Stimulated activated CD8-positive, alpha-beta memory T cell treated with anti-CD3 and anti-CD28 coated beads, Interleukin-7, amount 100 ng/mL, for 4 hours (primary cell): ENCODE results near the gene SYTL1.
"Not testable (repeated sequence)": the region's sequence is repeated elsewhere in the genome, so short reads cannot be mapped to it uniquely, and the experiment has no call there.

ENCODE experiments used
- DNase-seq, 2 donors: peaks; one replicate each; pipeline ENCODE4 v3.0.0-alpha.2; 2020; ENCODE audit warnings: low read depth in 2 of 2

Gene SYTL1

GRCh38 chr1:27384797-27385196, 43.0 kb downstream of the SYTL1 start:
- not testable (repeated sequence) for DNase-seq

- DNase-seq: peak; percentile 50 to 58
These were observed 46.6 kb downstream of the SYTL1 start for GRCh38 chr1:27388337-27389005.

GRCh38 chr1:27391511-27392095, 49.8 kb downstream of the SYTL1 start:
- no peak for DNase-seq

- peak; percentile 85 to 89 for DNase-seq
These were observed 50.4 kb downstream of the SYTL1 start, which contains the start of gene GPR3 for GRCh38 chr1:27392096-27392777. TSS of gene GPR3 (plus strand) at chr1:27392622. CDS start at chr1:27393799, 1,177 bp downstream.

GRCh38 chr1:27392778-27393635, 51.2 kb downstream of the SYTL1 start:
- no peak for DNase-seq

GRCh38 chr1:27393641-27394281, 51.9 kb downstream of the SYTL1 start:
- no peak for DNase-seq

- DNase-seq: no peak
These were observed 52.4 kb downstream of the SYTL1 start for GRCh38 chr1:27394282-27394658.

- DNase-seq: no peak
These were observed 53.1 kb downstream of the SYTL1 start for GRCh38 chr1:27394925-27395324.

- DNase-seq: peak; percentile 59 to 63
These were observed 53.8 kb downstream of the SYTL1 start for GRCh38 chr1:27395441-27396195.

GRCh38 chr1:27397110-27397509, 55.3 kb downstream of the SYTL1 start:
- no peak for DNase-seq

GRCh38 chr1:27397749-27398148, 55.9 kb downstream of the SYTL1 start:
- DNase-seq: no peak

GRCh38 chr1:27398405-27399149, 56.8 kb downstream of the SYTL1 start:
- no peak for DNase-seq

GRCh38 chr1:27399251-27400025, 57.6 kb downstream of the SYTL1 start:
- no peak for DNase-seq

GRCh38 chr1:27400082-27400962, 58.5 kb downstream of the SYTL1 start:
- DNase-seq: no peak

GRCh38 chr1:27400963-27401341, 59.1 kb downstream of the SYTL1 start:
- no peak for DNase-seq

- no peak for DNase-seq
These were observed 60.5 kb downstream of the SYTL1 start for GRCh38 chr1:27402349-27402754.

GRCh38 chr1:27403065-27403726, 61.4 kb downstream of the SYTL1 start:
- DNase-seq: peak in 1 of 2 donors; percentile 32
